HG02759 (cell line): ENCODE results near the gene MARVELD2.
A peak's percentile ranks its signal among the peaks of the same experiment; 100 is the strongest.

Experiments used
- ATAC-seq: cut with Tn5 transposase; IDR thresholded peaks from one replicate; pipeline ENCODE4 v1.9.1; 2021; ENCODE audit warnings: mild to moderate bottlenecking, moderate library complexity; ENCODE audit not compliant: unreplicated experiment

The MARVELD2 gene

GRCh38 chr5:69492391-69492922 lies 77.5 kb downstream of the MARVELD2 start, which contains the start of gene OCLN:
Gene OCLN, plus strand, starts transcription at chr5:69492790. Its CDS starts 11,455 bp downstream, at chr5:69504245.
- peak; percentile 55 for ATAC-seq

DNA sequence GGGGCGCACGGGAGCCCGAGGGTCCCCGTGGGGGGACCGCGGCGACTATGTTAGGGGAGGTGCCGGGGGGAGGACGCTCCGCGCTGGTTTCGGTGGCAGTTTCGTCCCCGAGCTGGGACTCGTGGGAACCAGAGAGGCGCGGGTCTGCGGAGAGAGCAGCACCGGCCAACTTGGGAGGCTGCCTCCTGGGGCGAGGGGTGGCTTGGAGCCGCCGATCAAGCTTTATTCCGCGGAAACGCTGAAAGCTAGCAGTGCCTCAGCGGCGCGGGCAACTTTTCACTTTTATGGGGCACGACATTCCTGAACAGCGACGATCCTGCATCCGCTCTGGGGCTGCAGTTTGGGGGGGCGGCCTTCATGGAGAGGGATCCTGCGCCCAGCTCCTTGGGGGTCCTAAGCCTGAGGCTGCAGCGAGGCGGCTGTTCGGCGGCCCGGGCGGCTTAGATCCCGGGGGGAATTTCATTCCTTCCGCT lies 78.0 kb downstream of the MARVELD2 start:
- ATAC-seq, result peak; percentile 48

GRCh38 chr5:69493396-69494133 lies 78.6 kb downstream of the MARVELD2 start:
- no peak for ATAC-seq
